IMR-90 (cell line): Measurements from ENCODE around the gene SFSWAP. TPM values are rescaled to one million over a fixed set of nuclear protein-coding genes. Genes with fewer than 3 reads are reported as not detected.

Source experiments
- ATAC-seq: fragments of 200-7000 bp; cut with Tn5 transposase; 2 replicates; pipeline ENCODE4 v1.9.1; 2020; ENCODE audit warnings: low read depth, mild to moderate bottlenecking, moderate library complexity
- BruUV-seq: library from RNA; stranded (reverse); fragments of 400-500 nt; replicated peaks from 2 replicates; lab custom pipeline; 2021; lab: Mats Ljungman, UMichigan
- CTCF ChIA-PET: fragments of 300-600 bp; formaldehyde crosslinking; extraction: SDS; loops from one replicate; lab custom pipeline; 2021; ENCODE audit warnings: antibody characterized with exemption; lab: Yijun Ruan, JAX
- POLR2A ChIA-PET: fragments of 300-600 bp; sonication (Branson Sonifier 250); formaldehyde crosslinking; loops from one replicate; lab custom pipeline; 2022; ENCODE audit warnings: antibody characterized with exemption; ENCODE audit not compliant: unreplicated experiment; lab: Charles Lee
- DNase-seq: peaks from one replicate; pipeline ENCODE4 v3.0.0; 2013
- H2AFZ ChIP-seq: replicated peaks from 2 replicates; pipeline ENCODE3; 2013; ENCODE audit warnings: low read length, mild to moderate bottlenecking; ENCODE audit not compliant: poor library complexity
- H2AK5ac ChIP-seq: 2 replicates; pipeline ENCODE4 v1.6.1; 2013; ENCODE audit warnings: low read depth, low read length, inconsistent platforms
- H2AK9ac ChIP-seq: replicated peaks from 2 replicates; pipeline ENCODE3; 2013; ENCODE audit warnings: mild to moderate bottlenecking, low read depth, low read length, moderate library complexity; ENCODE audit not compliant: poor library complexity
- H2BK120ac ChIP-seq: 2 replicates; pipeline ENCODE4 v1.6.1; 2013; ENCODE audit warnings: low read depth, low read length, inconsistent platforms
- H2BK15ac ChIP-seq: 3 replicates; pipeline ENCODE4 v1.6.1; 2013; ENCODE audit warnings: low read depth, low read length, inconsistent platforms
- H2BK20ac ChIP-seq: 2 replicates; pipeline ENCODE4 v1.6.1; 2013; ENCODE audit warnings: low read depth, mild to moderate bottlenecking, inconsistent platforms, low read length, moderate library complexity
- H2BK5ac ChIP-seq: 2 replicates; pipeline ENCODE4 v1.6.1; 2013; ENCODE audit warnings: mild to moderate bottlenecking, low read depth, low read length, inconsistent platforms; ENCODE audit not compliant: poor library complexity, severe bottlenecking
- H3K14ac ChIP-seq: replicated peaks from 2 replicates; pipeline ENCODE4 v1.6.1; 2013; ENCODE audit warnings: low read depth, low read length, inconsistent platforms
- H3K18ac ChIP-seq: 2 replicates; pipeline ENCODE4 v1.6.1; 2013; ENCODE audit warnings: low read depth, low read length, control low read depth
- H3K23ac ChIP-seq: 2 replicates; pipeline ENCODE4 v1.6.1; 2013; ENCODE audit warnings: low read depth, low read length, inconsistent platforms
- H3K27ac ChIP-seq: 2 replicates; pipeline ENCODE4 v1.5.1; 2013; ENCODE audit warnings: mild to moderate bottlenecking, control low read depth, low read length; ENCODE audit not compliant: insufficient read depth
- H3K27me3 ChIP-seq: 2 replicates; pipeline ENCODE4 v1.6.1; 2013; ENCODE audit warnings: low read length; ENCODE audit not compliant: control insufficient read depth, insufficient read depth
- H3K36me3 ChIP-seq: 2 replicates; pipeline ENCODE4 v1.6.1; 2013; ENCODE audit warnings: low read length, mixed read lengths; ENCODE audit not compliant: control insufficient read depth, insufficient read depth
- H3K4ac ChIP-seq: 2 replicates; pipeline ENCODE4 v1.6.1; 2013; ENCODE audit warnings: low read depth, low read length, inconsistent platforms
- H3K4me1 ChIP-seq: 2 replicates; pipeline ENCODE4 v1.6.1; 2013; ENCODE audit warnings: low read length, mixed read lengths; ENCODE audit not compliant: control insufficient read depth, insufficient read depth
- H3K4me2 ChIP-seq: 2 replicates; pipeline ENCODE4 v1.6.1; 2013; ENCODE audit warnings: low read depth, mild to moderate bottlenecking, control low read depth, low read length, moderate library complexity
- H3K4me3 ChIP-seq: 2 replicates; pipeline ENCODE4 v1.5.1; 2013; ENCODE audit warnings: low read depth, mild to moderate bottlenecking, control low read depth, low read length, moderate library complexity; ENCODE audit not compliant: insufficient read depth
- H3K56ac ChIP-seq: 2 replicates; pipeline ENCODE4 v1.6.1; 2013; ENCODE audit warnings: low read length, inconsistent platforms; ENCODE audit not compliant: insufficient read depth; ENCODE audit errors: extremely low read depth
- H3K79me1 ChIP-seq, 2 experiments: 2 replicates each; pipeline ENCODE4 v1.6.1; 2013; ENCODE audit warnings: low read length in 2 of 2, inconsistent platforms in 1 of 2, low read depth in 1 of 2
- H3K9ac ChIP-seq: 2 replicates; pipeline ENCODE4 v1.6.1; 2013; ENCODE audit warnings: low read depth, low read length, control low read depth
- H3K9me1 ChIP-seq: 2 replicates; pipeline ENCODE4 v1.6.1; 2013; ENCODE audit warnings: low read length, inconsistent platforms; ENCODE audit not compliant: insufficient read depth
- H3K9me3 ChIP-seq: 2 replicates; pipeline ENCODE4 v1.6.1; 2013; ENCODE audit warnings: low read length; ENCODE audit not compliant: control insufficient read depth, insufficient read depth
- H4K20me1 ChIP-seq: 2 replicates; pipeline ENCODE4 v1.6.1; 2013; ENCODE audit warnings: low read length, inconsistent platforms; ENCODE audit not compliant: insufficient read depth
- H4K5ac ChIP-seq: 2 replicates; pipeline ENCODE4 v1.6.1; 2013; ENCODE audit warnings: mild to moderate bottlenecking, low read depth, low read length, control low read depth
- H4K8ac ChIP-seq, 2 experiments: 2 replicates each; pipeline ENCODE4 v1.6.1; 2013; ENCODE audit warnings: low read depth in 2 of 2, low read length in 2 of 2, control low read depth in 1 of 2, inconsistent platforms in 1 of 2
- H4K91ac ChIP-seq: 2 replicates; pipeline ENCODE4 v1.6.1; 2013; ENCODE audit warnings: low read depth, low read length, inconsistent platforms; ENCODE audit not compliant: insufficient read depth
- CHD1 ChIP-seq: IDR thresholded peaks from 2 replicates; pipeline ENCODE4 v1.6.1; 2012; ENCODE audit warnings: low read depth, low read length, improper control_type of control experiment
- MAZ ChIP-seq: IDR thresholded peaks from 2 replicates; pipeline ENCODE4 v1.6.1; 2012; ENCODE audit warnings: low read depth, mild to moderate bottlenecking, low read length, improper control_type of control experiment, moderate library complexity, borderline replicate concordance
- MXI1 ChIP-seq: IDR thresholded peaks from 2 replicates; pipeline ENCODE4 v1.6.1; 2012; ENCODE audit warnings: low read depth, mild to moderate bottlenecking, low read length, moderate library complexity, borderline replicate concordance
- POLR2A ChIP-seq: IDR thresholded peaks from 2 replicates; pipeline ENCODE4 v1.6.1; 2012; ENCODE audit warnings: mild to moderate bottlenecking, low read depth, low read length
- RCOR1 ChIP-seq: IDR thresholded peaks from 2 replicates; pipeline ENCODE4 v1.6.1; 2012; ENCODE audit warnings: mild to moderate bottlenecking, low read length, improper control_type of control experiment; ENCODE audit not compliant: insufficient replicate concordance
- WGBS, 2 experiments: methylation state at CpG; one replicate each; pipeline versions ENCODE4 v1.1.5 to v1.1.7; 2013; ENCODE audit warnings: missing lambda C conversion rate in 2 of 2; ENCODE audit not compliant: insufficient read length in 1 of 2; ENCODE audit errors: extremely low coverage in 2 of 2; 5-methylcytosine and 5-hydroxymethylcytosine counted together
- dilution Hi-C: fragments of 300-500 bp; cut with HindIII; formaldehyde crosslinking; loops from one replicate; pipeline ENCODE4 v1.14.3; 2018; ENCODE audit warnings: low sequenced_read_pairs; ENCODE audit not compliant: unreplicated experiment
- in situ Hi-C: fragments of 300-500 bp; cut with MboI; formaldehyde crosslinking; loops from 3 replicates; pipeline ENCODE4 v1.14.3; 2019; ENCODE audit warnings: low sequenced_read_pairs, inconsistent platforms, mixed read lengths
- intact Hi-C: fragments of 100-400 bp; cut with micrococcal nuclease; formaldehyde crosslinking; loops from 2 replicates; pipeline ENCODE4 v1.10.0; 2022
- polyA plus RNA-seq, 3 experiments: library from polyadenylated mRNA; depleted of rRNA; stranded (reverse); fragments of >200 nt; gene quantifications; 2 replicates each; pipeline ENCODE4 v1.2.3, GENCODE V29; 2012; ENCODE audit warnings: low replicate concordance in 1 of 3
- total RNA-seq: library from RNA; depleted of rRNA; stranded (reverse); fragments of >200 nt; gene quantifications from 2 replicates; pipeline ENCODE4 v1.2.3, GENCODE V29; 2012

Gene SFSWAP
- total and polyA plus RNA-seq, 2 of the 4 experiments (the other 2 are of a cell fraction) = 19.7 to 22.4 TPM

DNA sequence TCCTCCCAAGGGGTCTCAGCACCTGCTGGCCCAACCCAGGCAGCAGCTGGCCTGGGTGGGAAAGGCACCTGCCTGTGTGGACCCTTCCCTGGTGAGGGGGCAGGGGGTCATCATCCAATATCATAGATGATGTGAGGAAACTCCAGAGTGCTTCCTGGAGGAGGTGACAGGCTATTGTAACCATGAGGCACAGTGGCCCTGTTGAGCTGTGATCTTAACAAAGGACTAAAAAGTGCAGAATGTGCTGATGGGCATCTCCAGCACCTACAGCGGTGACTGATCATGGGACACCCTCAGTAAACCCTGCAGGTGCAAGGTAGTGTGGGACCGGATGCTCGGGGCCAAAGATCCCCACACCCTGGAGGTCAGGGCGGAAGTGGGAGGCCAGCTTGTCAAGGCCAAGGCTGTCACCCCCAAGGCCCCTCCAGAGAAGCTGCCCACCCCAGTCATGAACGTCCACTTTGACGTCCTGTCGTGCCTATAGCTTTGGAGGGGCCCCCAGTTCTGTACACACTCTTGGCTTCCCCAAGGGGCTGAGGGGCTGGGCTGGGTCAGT is 124.8 kb downstream of the SFSWAP start:
- DNase-seq (no peak), ATAC-seq (no peak)
- Histone ChIP-seq H2AFZ (no peak overlapping the region), H3K18ac (no peak overlapping the region), H3K9me3 (no peaks in the 10 kb centered on the region), H3K9ac (no peak overlapping the region), H2BK15ac (no peak overlapping the region), H4K20me1 (no peaks in the 10 kb centered on the region; the same call in 1 of the 2 replicates), H2AK5ac (no peak overlapping the region), H3K56ac (no peak overlapping the region), H4K5ac (no peak overlapping the region), H4K8ac (no peak overlapping the region), H3K4ac (no peak overlapping the region), H3K4me1 (peaks cover 8% of the 10 kb centered on the region; the same call in 1 of the 2 replicates), H3K79me1 (peaks cover 0 to 13% of the 10 kb centered on the region in 2 experiments; a peak in 2 of 4 replicates), H3K4me2 (no peak overlapping the region), H3K14ac (no peak overlapping the region), H3K9me1 (no peaks in the 10 kb centered on the region; the same call in 1 of the 2 replicates), H3K27me3 (no peaks in the 10 kb centered on the region), H2BK5ac (no peak overlapping the region), H3K27ac (no peak overlapping the region), H2BK120ac (no peak overlapping the region), H3K23ac (no peak overlapping the region), H3K36me3 (peaks cover 2% of the 10 kb centered on the region; the same call in 1 of the 2 replicates), H4K91ac (no peak overlapping the region), H3K4me3 (no peak overlapping the region), H2AK9ac (no peak overlapping the region), H2BK20ac (no peak overlapping the region)
- in situ Hi-C loops = loop anchor here (25.0 kb wide), 1 partner anchor 723 kb away; no protein-coding TSS in a partner anchor
- no TSS peak for BruUV-seq
- dilution Hi-C loops = no loop called here
- intact Hi-C loops = loop anchor here (10.0 kb wide), 1 partner anchor 119 kb away; no protein-coding TSS in a partner anchor
- ChIA-PET CTCF (no interaction called here), POLR2A (no interaction called here)
- no CpG with 5 or more reads among the region's 7 CpGs for WGBS, 2 experiments
- TF ChIP-seq MAZ = no peak
- no peak for TF ChIP-seq MXI1
- TF ChIP-seq CHD1 = no peak
- no peak for TF ChIP-seq POLR2A
- TF ChIP-seq RCOR1 = no peak
